GM18502 (cell line): ENCODE data around the gene TUBB2A.
"Not testable (repeated sequence)": the region's sequence is repeated elsewhere in the genome, so short reads cannot be mapped to it uniquely, and the experiment has no call there.

Source experiments
- ATAC-seq: cut with Tn5 transposase; IDR thresholded peaks from one replicate; pipeline ENCODE4 v1.9.1; 2021; ENCODE audit warnings: mild to moderate bottlenecking; ENCODE audit not compliant: unreplicated experiment, poor library complexity

The TUBB2A gene

GRCh38 chr6:3157131-3157933, at the start of gene TUBB2A:
TSS of gene TUBB2A (minus strand) at chr6:3157544. CDS start at chr6:3157463, 81 bp downstream.
- ATAC-seq: peak; percentile 89

DNA sequence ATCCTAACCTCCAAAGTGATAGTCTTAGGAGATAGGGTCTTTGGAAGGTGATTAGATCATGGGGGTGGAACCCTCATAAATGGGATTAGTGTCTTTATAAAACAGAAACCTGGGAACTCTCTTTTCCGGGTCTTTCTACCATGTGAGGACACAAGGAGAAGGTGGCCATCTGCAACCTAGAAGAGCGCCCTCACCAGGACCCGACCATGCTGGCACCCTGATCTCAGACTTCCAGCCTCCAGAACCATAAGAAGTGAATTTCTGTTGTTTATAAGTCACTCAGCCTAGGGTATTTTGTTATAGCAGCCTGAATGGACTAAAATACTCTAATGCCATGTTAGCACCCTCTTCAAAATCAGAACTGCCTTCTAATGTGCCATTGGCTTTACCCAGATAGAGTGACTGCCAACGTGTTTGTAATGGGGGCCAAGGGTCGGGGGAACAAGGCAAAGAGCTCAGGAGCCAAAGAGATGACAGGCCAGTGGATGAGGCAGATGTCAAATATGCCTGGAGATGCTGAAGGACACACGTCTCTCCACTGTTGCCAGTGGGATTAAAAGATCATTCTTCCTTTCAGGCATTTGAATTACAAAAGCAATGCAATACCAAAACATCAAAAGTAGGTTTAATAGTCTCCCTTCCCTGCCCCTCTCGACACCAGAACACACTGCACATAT, 49.1 kb upstream of the TUBB2A start:
- ATAC-seq: no peak

DNA sequence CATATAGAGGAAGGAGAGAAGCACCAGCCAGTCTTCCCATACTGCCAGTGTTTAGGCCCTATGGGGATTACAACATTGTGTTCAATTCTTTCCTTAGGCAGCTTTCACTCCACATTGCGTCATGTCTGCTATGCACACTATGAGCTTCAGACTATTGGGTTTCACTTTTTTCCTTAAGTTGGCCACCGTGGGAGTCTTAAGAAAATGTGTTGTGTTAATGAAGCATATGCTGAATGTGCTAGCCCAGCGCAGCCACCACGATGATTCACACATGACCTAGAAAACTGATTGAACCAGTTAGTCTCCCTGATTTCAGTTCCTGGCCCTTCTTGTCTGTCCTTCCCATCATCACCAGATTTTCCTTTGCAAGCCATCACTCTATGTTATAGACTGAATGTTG, 48.6 kb upstream of the TUBB2A start:
- no peak for ATAC-seq

GRCh38 chr6:3204921-3205320, 47.6 kb upstream of the TUBB2A start:
- no peak for ATAC-seq

DNA sequence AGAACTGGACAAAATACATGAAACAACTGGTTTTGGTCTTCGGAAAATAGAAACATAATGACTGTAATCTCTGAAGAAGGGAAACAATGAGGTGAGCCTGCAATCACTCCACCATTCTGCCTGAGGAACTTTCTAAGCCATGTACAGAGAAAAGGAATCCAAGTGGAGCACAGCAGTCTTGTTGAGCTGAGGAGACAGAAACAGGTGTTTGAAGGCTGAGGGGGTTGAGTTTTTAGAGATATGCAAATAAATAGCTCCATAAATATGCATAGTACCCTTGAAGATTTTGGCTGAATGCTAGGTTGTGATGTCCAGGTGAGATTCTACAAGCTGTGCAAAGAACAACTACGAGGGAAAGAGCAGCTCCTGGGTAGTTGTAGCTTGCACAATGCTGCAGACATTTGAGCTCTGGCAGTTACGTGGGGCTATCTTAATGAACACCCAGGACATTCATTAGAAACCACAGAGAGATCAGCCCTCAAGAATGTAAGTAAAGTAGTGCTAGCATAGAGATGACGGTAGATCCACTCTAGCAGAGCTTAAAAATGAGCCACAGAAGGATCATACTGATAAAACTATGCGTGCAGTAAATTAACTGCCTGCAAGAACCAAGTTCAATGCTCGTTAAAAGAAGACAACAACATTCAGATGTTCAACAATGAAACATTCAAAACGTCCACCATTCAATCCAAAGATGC, 45.8 kb upstream of the TUBB2A start:
- no peak for ATAC-seq

GRCh38 chr6:3201388-3201787, 44.0 kb upstream of the TUBB2A start:
- no peak for ATAC-seq

- ATAC-seq: no peak
These were observed 43.3 kb upstream of the TUBB2A start for GRCh38 chr6:3200682-3201081.

- ATAC-seq: no peak
These were observed 42.0 kb upstream of the TUBB2A start for GRCh38 chr6:3199382-3199781.

DNA sequence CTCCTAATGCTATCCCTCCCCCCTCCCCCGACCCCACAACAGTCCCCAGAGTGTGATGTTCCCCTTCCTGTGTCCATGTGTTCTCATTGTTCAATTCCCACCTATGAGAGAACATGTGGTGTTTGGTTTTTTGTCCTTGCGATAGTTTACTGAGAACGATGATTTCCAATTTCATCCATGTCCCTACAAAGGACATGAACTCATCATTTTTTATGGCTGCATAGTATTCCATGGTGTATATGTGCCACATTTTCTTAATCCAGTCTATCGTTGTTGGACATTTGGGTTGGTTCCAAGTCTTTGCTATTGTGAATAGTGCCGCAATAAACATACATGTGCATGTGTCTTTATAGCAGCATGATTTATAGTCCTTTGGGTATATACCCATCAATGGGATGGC, 40.4 kb upstream of the TUBB2A start:
- not testable (repeated sequence) for ATAC-seq

DNA sequence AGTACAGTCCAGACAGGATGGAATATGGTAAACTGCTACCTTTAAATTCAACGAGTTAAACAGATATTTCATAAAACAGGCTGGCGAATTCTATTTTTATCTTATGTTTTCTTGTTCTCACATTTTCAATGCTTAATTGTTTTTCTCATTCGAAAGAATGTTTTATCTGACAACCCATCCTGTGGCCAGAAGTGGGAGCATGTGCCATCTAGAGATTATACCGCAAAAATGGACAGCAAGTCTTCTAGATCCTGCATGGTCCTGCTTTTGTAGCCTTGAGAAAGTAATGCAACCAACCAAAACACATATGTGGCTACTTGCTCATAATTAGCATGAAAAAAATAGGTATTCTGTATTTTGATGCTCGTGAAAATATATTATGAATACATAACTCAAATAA, 39.4 kb upstream of the TUBB2A start:
- no peak for ATAC-seq

DNA sequence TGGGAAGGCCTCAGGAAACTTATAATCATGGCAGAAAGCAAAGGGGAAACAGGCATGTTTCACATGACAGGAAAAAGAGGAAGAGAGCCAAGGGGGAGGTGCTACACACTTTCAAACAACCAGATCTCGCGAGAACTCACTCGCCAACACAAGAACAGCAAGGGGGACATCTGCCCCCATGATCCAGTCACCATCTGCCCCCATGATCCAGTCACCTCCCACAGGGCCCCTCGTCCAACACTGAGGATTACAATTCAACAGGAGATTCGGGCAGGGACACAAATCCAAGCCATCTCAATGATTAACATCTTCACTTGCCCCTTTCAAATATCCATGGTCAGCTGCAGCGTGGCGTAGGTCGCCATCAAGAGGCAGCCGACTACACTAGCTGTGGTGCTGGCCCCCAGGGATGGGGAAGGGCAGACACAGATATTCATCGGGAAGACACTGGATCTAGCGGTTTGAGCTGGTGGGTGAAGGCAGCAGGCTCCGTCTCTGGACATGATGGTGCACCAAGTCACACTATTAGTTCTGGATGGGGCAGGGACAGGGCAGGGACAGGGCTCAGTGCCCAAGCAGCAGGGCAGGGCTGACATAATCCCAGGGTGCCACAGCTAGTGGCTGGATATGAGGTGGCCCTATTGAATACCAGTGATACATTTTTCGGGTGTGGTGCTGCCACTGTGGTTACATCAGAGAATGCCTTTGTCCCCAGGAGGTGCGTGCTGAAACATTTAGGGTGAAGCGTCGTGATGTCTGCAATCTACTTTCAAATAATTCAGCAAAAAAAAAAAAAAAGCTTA, 38.6 kb upstream of the TUBB2A start:
- no peak for ATAC-seq

DNA sequence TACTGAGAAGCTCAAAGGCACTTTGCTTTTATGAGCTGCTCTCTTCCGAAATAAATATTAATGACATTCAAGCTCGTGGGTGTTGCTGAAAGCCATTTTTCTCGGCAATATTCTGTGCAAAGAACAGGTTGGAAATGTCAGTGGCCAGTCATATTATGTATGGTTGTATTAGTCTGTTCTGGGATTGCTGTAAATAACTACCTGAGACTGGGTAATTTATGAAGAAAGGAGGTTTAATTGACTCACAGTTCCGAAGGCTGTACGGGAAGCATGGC, 38.0 kb upstream of the TUBB2A start:
- no peak for ATAC-seq

- no peak for ATAC-seq
These were observed 37.4 kb upstream of the TUBB2A start for GRCh38 chr6:3194535-3195419.

- ATAC-seq: no peak
These were observed 35.9 kb upstream of the TUBB2A start for GRCh38 chr6:3193102-3193849.

DNA sequence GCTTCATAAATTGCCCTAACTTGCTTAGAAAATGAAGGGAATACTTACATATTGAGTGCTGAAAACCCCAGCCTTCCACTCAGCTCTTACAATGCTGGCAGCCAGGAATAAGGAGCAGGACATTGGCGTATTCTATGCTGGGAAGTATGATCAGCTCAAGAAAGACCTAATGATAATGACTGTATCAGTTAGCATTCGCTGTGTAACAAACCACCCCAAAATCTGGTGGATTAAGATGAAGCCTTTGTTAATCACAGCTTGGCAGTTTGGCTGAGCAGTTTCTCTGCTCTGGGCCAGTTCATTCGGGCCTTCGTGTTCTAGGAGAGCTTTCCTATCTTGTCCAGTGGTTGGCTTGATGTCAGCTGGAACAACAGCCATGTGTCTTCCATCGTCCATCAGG, 33.4 kb upstream of the TUBB2A start:
- no peak for ATAC-seq

DNA sequence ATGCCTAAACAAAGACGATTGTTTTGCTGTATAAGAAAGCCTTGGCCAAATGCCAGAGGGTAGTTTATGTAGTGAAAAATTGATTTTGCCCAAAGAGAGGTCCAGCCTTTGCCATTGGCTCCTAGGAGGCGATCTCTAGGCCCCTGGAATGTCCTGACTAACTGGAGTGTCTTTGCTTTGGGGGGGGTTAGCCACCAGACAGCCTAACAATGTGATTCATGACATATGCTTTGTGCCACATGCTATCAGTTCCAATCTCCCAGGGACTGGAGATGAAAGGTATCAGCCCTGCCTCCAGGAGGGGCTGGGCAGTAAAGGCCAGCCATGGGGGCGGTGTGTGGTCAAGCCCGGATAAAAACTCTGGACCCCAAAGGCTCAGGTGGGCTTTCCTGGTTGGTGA, 32.7 kb upstream of the TUBB2A start:
- no peak for ATAC-seq

GRCh38 chr6:3189192-3189591, 31.8 kb upstream of the TUBB2A start:
- ATAC-seq: not testable (repeated sequence)

- ATAC-seq: no peak
These were observed 30.9 kb upstream of the TUBB2A start for GRCh38 chr6:3188262-3188661.

- ATAC-seq: peak; percentile 65
These were observed 29.6 kb upstream of the TUBB2A start for GRCh38 chr6:3186974-3187382.
